RWPE2 (cell line): ENCODE data around the gene SCD5.

Source experiments
- ATAC-seq: fragments of 200-7000 bp; cut with Tn5 transposase; 3 replicates; pipeline ENCODE4 v1.9.1; 2021; ENCODE audit warnings: low read depth
- DNase-seq: peaks from one replicate; pipeline ENCODE4 v3.0.0-alpha.2; 2020; ENCODE audit warnings: low spot score
- H3K27ac ChIP-seq: fragments of 450-650 bp; 2 replicates; pipeline ENCODE4 v1.5.1; 2017; ENCODE audit warnings: mild to moderate bottlenecking; ENCODE audit not compliant: poor library complexity, severe bottlenecking
- H3K27me3 ChIP-seq: fragments of 250-450 bp; sonication (Bioruptor Pico); 2 replicates; pipeline ENCODE4 v1.5.1; 2021; ENCODE audit warnings: mild to moderate bottlenecking, moderate library complexity; ENCODE audit not compliant: insufficient read depth, poor library complexity, severe bottlenecking
- H3K36me3 ChIP-seq: fragments of 250-450 bp; sonication (Bioruptor Pico); 2 replicates; pipeline ENCODE4 v1.5.1; 2020; ENCODE audit warnings: low read depth, mild to moderate bottlenecking, moderate library complexity
- H3K4me1 ChIP-seq: fragments of 250-450 bp; sonication (Bioruptor Pico); 2 replicates; pipeline ENCODE4 v1.5.1; 2021; ENCODE audit warnings: mild to moderate bottlenecking, moderate library complexity; ENCODE audit not compliant: insufficient read depth, poor library complexity, severe bottlenecking
- H3K4me3 ChIP-seq: fragments of 250-450 bp; sonication (Bioruptor Pico); 2 replicates; pipeline ENCODE4 v1.5.1; 2021; ENCODE audit warnings: mild to moderate bottlenecking, moderate library complexity; ENCODE audit not compliant: severe bottlenecking
- H3K9me3 ChIP-seq: fragments of 250-450 bp; sonication (Bioruptor Pico); 2 replicates; pipeline ENCODE4 v1.5.1; 2021; ENCODE audit warnings: mild to moderate bottlenecking, moderate library complexity; ENCODE audit not compliant: severe bottlenecking
- CTCF ChIP-seq: fragments of 450-650 bp; IDR thresholded peaks from one replicate; pipeline ENCODE4 v1.5.1; 2017; ENCODE audit warnings: mild to moderate bottlenecking, moderate library complexity; ENCODE audit not compliant: poor library complexity, severe bottlenecking

The SCD5 gene

GRCh38 chr4:82638479-82638878 lies 160.1 kb downstream of the SCD5 start:
- H3K27ac ChIP-seq: no peak overlapping the region
- no peaks in the 10 kb centered on the region for H3K9me3 ChIP-seq
- DNase-seq (no peak), ATAC-seq (no peak)
- no peaks in the 10 kb centered on the region for H3K36me3 ChIP-seq
- no peaks in the 10 kb centered on the region for H3K4me1 ChIP-seq
- H3K4me3 ChIP-seq: no peak overlapping the region
- no peak for TF ChIP-seq CTCF
- H3K27me3 ChIP-seq: no peaks in the 10 kb centered on the region

DNA sequence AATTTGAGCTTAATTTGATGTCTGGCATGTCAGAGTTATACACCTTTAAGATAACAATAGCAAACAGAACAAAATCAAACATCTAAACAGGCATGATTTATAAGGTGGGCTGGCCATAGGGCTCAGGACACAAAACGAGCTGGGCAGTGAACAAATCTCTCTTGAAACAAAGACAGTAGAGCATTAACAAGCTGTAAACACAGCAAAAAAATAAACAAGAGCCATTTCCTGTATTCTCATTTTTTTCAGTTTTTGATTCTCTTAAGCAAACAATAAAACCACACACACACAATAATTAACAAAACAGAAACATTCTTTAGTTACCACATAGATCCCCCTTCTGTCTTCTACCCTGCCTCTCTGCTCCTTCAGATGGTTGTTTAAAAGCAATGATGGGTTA lies 168.5 kb downstream of the SCD5 start:
- DNase-seq (no peak), ATAC-seq (no peak)
- no peak for TF ChIP-seq CTCF
- no peaks in the 10 kb centered on the region for H3K27me3 ChIP-seq
- H3K9me3 ChIP-seq: no peaks in the 10 kb centered on the region
- no peaks in the 10 kb centered on the region for H3K36me3 ChIP-seq
- no peak overlapping the region for H3K27ac ChIP-seq
- no peak overlapping the region for H3K4me3 ChIP-seq
- H3K4me1 ChIP-seq: no peaks in the 10 kb centered on the region

GRCh38 chr4:82629238-82630000 lies 169.2 kb downstream of the SCD5 start:
- H3K4me1 ChIP-seq: no peaks in the 10 kb centered on the region
- H3K27me3 ChIP-seq: no peaks in the 10 kb centered on the region
- DNase-seq: no peak
- H3K27ac ChIP-seq: no peak overlapping the region
- TF ChIP-seq CTCF: no peak
- no peaks in the 10 kb centered on the region for H3K36me3 ChIP-seq
- H3K4me3 ChIP-seq: no peak overlapping the region
- no peaks in the 10 kb centered on the region for H3K9me3 ChIP-seq
- peak; percentile 31; the same call in 1 of the 3 replicates for ATAC-seq

- ATAC-seq: no peak
- Histone ChIP-seq H3K27me3 (no peaks in the 10 kb centered on the region), H3K9me3 (no peaks in the 10 kb centered on the region), H3K36me3 (no peaks in the 10 kb centered on the region), H3K27ac (no peak overlapping the region), H3K4me3 (no peak overlapping the region), H3K4me1 (no peaks in the 10 kb centered on the region)
- TF ChIP-seq CTCF: no peak
- DNase-seq: no peak
These were observed 172.2 kb downstream of the SCD5 start for GRCh38 chr4:82626251-82626868.

DNA sequence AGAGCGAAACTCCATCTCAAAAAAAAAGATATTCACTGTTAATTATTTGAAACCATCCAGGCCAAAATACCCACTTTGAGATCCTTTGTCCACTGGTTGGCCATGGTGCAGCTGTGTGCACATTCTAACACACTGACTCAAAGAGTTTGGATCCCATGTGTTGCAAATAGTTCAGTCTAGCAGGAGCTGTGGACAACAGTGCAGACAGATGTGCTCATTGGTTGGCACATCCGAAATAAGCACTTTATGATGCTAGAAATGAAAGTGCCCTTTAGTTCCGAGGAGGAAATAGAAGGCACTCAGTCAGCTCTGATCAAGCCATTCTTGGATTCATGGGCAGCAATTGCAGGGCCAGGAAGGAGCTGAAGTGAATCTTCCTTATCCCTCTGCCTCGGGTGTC lies 173.8 kb downstream of the SCD5 start:
- ATAC-seq: no peak
- DNase-seq: no peak
- no peak overlapping the region for H3K4me3 ChIP-seq
- H3K27ac ChIP-seq: no peak overlapping the region
- H3K4me1 ChIP-seq: no peaks in the 10 kb centered on the region
- H3K9me3 ChIP-seq: no peaks in the 10 kb centered on the region
- no peaks in the 10 kb centered on the region for H3K27me3 ChIP-seq
- H3K36me3 ChIP-seq: no peaks in the 10 kb centered on the region
- no peak for TF ChIP-seq CTCF
